Endometrial microvascular endothelial cells (primary cell): Measurements from ENCODE around the gene FHIT. TPM values are rescaled to one million over a fixed set of nuclear protein-coding genes. Genes with fewer than 3 reads are reported as not detected.

Source experiments
- in situ Hi-C: cut with HindIII; loops from 2 replicates; pipeline ENCODE4 v1.10.0; 2017; ENCODE audit warnings: low sequenced_read_pairs, low pct_unique_long_range_greater_than_20kb; ENCODE audit errors: inconsistent ontology term
- total RNA-seq: library from RNA; depleted of rRNA; stranded (reverse); fragments of >200 nt; gene quantifications from one replicate; pipeline ENCODE4 v1.2.3, GENCODE V29; 2015; ENCODE audit errors: inconsistent ontology term

The FHIT gene
- total RNA-seq, 1 donor from 2014 or later, result 0.19 TPM

- in situ Hi-C loops, result no loop called here
Measured at GRCh38 chr3:59882746-59883145, 1368.5 kb downstream of the FHIT start.

GRCh38 chr3:59880717-59881116 is 1370.5 kb downstream of the FHIT start:
- in situ Hi-C loops, result no loop called here

DNA sequence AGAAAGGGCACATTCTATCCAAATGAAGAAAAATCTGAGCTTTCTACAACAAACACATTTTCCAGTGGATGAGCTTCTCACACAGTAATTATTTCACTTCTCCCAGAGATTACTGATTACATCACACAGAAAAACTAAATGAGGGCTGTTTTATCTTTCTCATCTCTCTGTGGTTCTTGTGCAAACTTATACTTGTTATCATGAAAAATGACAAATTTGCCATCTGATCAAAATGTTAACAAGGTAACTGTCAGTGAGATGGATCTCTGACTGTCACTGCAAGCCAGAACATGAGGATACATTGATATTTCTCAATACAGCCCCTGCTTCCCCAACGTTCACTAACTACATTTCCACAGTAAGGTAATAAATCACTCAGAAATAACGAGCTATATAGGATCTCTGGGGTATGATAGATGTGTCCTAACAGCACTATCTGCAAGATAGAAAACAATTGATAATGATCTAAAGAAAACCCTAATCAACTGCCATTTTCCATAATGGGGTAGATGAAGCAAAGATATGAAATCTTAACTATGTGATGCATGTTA is 1372.1 kb downstream of the FHIT start:
- in situ Hi-C loops, result no loop called here

DNA sequence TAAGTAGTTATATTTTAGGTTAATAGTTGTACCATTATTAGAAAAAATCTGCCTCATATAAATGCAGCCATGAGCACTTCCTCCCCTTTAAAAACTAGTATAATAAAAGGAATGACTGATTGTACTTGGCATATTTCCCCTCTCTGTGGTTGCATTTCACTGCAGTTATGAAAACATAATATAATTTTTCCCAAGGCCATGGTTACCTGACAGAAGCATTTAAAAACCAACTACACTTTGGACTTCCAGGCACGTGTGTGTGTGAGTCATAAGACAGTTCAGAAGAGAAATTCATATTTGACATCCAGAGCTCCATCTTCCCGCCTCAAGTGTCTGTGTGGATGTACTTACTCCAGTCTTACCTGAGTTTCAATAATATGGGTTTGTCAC is 1373.2 kb downstream of the FHIT start:
- in situ Hi-C loops, result no loop called here

DNA sequence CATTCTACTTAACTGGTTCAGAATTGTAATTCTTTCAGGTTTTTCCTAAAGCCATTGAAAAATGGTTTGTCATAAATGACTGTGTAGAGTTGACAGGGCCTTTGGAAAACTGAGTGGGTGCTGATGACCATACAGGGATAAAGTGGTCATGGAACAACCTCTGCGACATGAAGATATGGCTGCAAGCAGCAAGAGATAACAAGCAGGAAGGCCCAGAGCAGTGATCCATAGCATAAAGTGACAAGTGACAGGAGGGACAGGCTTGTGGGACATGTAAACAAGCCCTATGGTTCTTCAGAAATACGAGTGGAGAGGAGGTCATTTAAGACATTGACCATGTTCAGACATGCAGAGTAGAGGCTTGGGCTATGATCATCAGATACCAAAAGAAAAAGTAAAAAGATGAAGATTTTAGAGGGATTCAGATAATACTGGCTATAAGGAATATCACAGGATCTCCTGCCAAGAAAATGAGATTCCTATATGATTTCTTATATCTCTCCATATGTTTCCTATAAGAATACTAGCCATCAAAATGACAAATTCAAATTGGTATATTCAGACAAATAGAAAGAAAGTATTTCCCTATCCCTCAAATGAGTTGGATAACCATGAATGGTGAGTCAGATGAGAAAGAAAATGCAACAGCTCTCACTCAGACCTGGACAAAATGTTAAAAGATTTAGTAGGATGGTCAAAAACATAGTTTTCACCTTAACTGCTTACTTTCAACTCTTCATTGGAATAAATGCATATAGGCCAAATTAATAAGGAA is 1373.8 kb downstream of the FHIT start:
- in situ Hi-C loops, result no loop called here

DNA sequence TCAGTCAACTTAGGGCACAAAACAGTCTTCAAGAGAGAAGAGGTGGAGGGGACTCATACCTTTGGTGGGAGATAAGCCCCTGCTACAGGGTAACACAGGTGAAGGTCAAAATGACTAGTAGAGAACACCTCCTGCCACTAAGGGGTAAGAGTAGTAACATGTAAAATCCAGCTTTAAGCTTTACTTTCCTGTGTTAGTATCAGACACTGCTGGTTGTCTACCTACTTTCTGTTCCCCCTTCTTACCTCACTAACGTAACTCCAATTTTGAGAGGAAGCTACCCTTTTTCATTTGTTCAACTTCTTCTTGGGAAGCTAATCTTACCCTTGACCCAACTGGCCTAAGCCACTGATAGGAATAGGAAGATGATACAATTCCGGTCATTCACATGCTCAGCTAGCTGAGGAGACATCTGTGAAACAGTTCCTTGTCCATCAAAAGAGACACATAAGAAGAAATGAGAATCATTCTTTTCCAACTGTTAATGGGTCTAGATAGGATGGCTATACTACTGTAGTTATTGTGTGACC is 1374.7 kb downstream of the FHIT start:
- in situ Hi-C loops, result no loop called here

- in situ Hi-C loops, result no loop called here
Measured at GRCh38 chr3:59873576-59874230, 1377.5 kb downstream of the FHIT start.

GRCh38 chr3:59872128-59872527 is 1379.1 kb downstream of the FHIT start:
- in situ Hi-C loops, result no loop called here

- in situ Hi-C loops, result no loop called here
Measured at GRCh38 chr3:59867185-59868002, 1383.9 kb downstream of the FHIT start.

GRCh38 chr3:59866076-59866475 is 1385.2 kb downstream of the FHIT start:
- in situ Hi-C loops, result no loop called here

GRCh38 chr3:59865351-59865750 is 1385.9 kb downstream of the FHIT start:
- in situ Hi-C loops, result no loop called here

- in situ Hi-C loops, result no loop called here
Measured at GRCh38 chr3:59862686-59863085, 1388.6 kb downstream of the FHIT start.

GRCh38 chr3:59857589-59858346 is 1393.5 kb downstream of the FHIT start:
- in situ Hi-C loops, result no loop called here

DNA sequence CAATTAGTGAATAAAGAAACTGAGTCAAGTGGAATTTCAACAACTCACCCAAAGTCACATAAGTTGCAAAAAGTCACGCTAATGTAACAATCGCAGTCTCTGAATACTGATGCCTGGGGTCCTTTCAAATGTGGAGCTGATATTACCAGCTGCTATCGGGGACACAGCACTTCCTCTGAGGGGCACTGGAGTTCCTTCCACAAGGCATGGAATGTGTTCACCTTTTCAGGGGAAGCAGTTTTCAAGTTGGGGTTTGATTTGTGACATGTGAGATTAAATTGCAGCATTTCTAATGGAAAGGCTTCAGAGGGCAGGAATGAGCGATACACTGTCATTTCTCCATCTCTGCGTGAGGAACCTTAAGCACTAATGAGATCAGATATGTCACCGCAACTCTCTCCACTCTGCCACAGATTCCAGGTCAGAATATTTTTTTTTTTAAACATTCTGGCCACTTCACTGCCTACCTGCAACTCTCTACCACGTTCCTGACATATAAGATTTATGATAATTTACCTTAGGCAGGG is 1394.3 kb downstream of the FHIT start:
- in situ Hi-C loops, result no loop called here

DNA sequence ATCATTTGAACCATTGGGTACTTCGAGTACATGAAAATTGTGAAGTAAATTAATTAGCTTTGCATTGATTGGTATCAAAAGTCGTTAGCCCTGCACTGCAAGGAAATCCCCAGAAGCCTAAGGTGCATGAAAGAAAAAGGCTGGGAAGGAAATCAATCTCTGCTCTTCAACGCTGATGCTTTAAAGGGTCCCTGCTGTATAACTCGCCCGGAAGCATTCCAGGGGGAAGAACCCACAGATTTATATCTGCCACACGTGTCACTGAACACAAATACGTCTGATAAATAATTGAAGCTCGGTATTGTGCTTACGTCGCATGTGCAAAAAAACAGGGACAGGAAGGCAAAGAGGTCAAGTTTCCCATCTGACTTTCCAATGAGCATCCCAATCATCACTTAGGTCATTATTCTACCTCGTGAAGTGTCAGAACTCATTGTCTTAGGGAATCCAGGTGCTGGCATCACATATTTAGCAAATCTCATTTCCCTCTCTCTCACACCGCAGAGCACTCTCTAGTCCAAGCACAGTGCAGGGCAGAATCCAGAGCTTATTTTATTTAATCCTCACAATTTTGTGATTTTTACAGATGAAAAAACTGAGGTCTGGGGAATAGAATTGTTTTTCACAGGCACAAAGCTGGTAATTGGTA is 1397.1 kb downstream of the FHIT start:
- in situ Hi-C loops, result no loop called here

DNA sequence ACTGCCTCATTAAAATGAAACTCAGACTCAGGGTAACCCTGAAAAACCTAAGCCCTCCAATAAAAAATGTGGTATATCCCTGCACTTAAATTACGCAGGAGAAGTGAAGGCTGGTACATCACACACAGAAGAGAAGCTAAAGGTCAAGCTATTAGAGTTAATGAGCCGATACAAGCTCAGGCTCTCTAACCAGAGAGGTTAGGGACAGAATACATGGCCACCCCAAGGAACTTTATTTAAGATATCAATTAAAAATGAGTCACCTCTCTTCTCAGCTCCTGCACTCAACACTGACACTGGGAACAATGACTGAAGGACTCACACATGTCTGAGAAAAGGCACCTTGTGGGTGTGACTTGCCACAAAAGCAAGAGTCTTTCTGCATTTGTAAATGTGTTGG is 1400.8 kb downstream of the FHIT start:
- in situ Hi-C loops, result no loop called here

GRCh38 chr3:59845386-59845785 is 1405.9 kb downstream of the FHIT start:
- in situ Hi-C loops, result no loop called here

- in situ Hi-C loops, result no loop called here
Measured at GRCh38 chr3:59843821-59844220, 1407.4 kb downstream of the FHIT start.
